Spleen (tissue), 11 donors: ENCODE results near the gene HDAC8. TPM values are rescaled to one million over a fixed set of nuclear protein-coding genes. Genes with fewer than 3 reads are reported as not detected.

ENCODE experiments used
- DNase-seq: peaks from one replicate; pipeline ENCODE4 v3.0.0-alpha.2; 2020
- H3K27ac ChIP-seq, 8 donors: fragments of 200-600 bp; sonication (generic) in 7 of 8; 1 replicate in 4 of 8; 2 replicates in 4 of 8; pipeline versions ENCODE4 v1.5.0 to v1.8.0; 2016 to 2021; ENCODE audit warnings: inconsistent platforms in 4 of 8, mild to moderate bottlenecking in 4 of 8, moderate library complexity in 1 of 8
- H3K27me3 ChIP-seq, 7 donors: fragments of 200-600 bp; sonication (generic) in 6 of 7; replicated peaks in 1 of 7; 1 replicate in 4 of 7; 2 replicates in 3 of 7; pipeline versions ENCODE4 v1.5.0 to v1.8.0; 2016 to 2021; ENCODE audit warnings: inconsistent platforms in 3 of 7, mild to moderate bottlenecking in 1 of 7
- H3K36me3 ChIP-seq, 6 donors: fragments of 200-600 bp; sonication (generic) in 5 of 6; 1 replicate in 4 of 6; 2 replicates in 2 of 6; pipeline versions ENCODE4 v1.5.0 to v1.8.0; 2016 to 2021; ENCODE audit warnings: inconsistent platforms in 2 of 6
- H3K4me1 ChIP-seq, 6 donors: fragments of 200-600 bp; sonication (generic) in 5 of 6; 1 replicate in 3 of 6; 2 replicates in 3 of 6; pipeline versions ENCODE4 v1.5.0 to v1.8.0; 2016 to 2021; ENCODE audit warnings: inconsistent platforms in 3 of 6
- H3K4me3 ChIP-seq, 8 donors: fragments of 200-600 bp; sonication (generic) in 7 of 8; 1 replicate in 4 of 8; 2 replicates in 4 of 8; pipeline versions ENCODE4 v1.5.0 to v1.8.0; 2016 to 2021; ENCODE audit warnings: inconsistent platforms in 4 of 8, mild to moderate bottlenecking in 4 of 8, moderate library complexity in 2 of 8
- H3K9me3 ChIP-seq, 8 donors: fragments of 200-600 bp; sonication (generic) in 7 of 8; 1 replicate in 4 of 8; 2 replicates in 4 of 8; pipeline versions ENCODE4 v1.5.0 to v1.8.0; 2016 to 2021; ENCODE audit warnings: inconsistent platforms in 4 of 8
- POLR2A ChIP-seq, 3 donors: fragments of 450-650 bp; IDR thresholded peaks; one replicate each; pipeline ENCODE4 v1.5.1; 2017; ENCODE audit warnings: antibody characterized with exemption in 3 of 3, mild to moderate bottlenecking in 1 of 3
- POLR2AphosphoS5 ChIP-seq, 3 donors: sonication (generic); formaldehyde crosslinking; IDR thresholded peaks; one replicate each; pipeline ENCODE4 v1.5.1; 2017; ENCODE audit warnings: antibody characterized with exemption in 3 of 3
- WGBS, 5 donors: extraction: QIAGEN DNeasy Blood & Tissue Kit in 3 of 5; methylation state at CpG; one replicate each; pipeline versions ENCODE4 v1.1.5 to v1.1.7; 2013 to 2018; 5-methylcytosine and 5-hydroxymethylcytosine counted together
- intact Hi-C: fragments of 100-400 bp; cut with DNase I; formaldehyde crosslinking; loops from one replicate; pipeline ENCODE4 v1.15.0; 2023; ENCODE audit warnings: low total_unique reads
- polyA plus RNA-seq, 3 donors: library from polyadenylated mRNA; stranded (reverse); fragments of 200-250 nt; gene quantifications; one replicate each; pipeline ENCODE4 v1.2.1, GENCODE V29; 2013
- total RNA-seq, 7 donors: library from RNA; depleted of rRNA in 3 of 7; stranded (reverse); fragments of >200 nt in 3 of 7; fragmentation: NEBNext Ultra II Directional in 4 of 7; extraction: Animal tissue kit (Norgen Biotek cat#: 25700) in 4 of 7; gene quantifications; one replicate each; pipeline versions ENCODE4 v1.1.0 to v1.2.1, GENCODE V29; 2016 to 2021
- TF ChIP-seq, protein P1 (sequence below), 11 experiments: fragments of 200-600 bp in 7 of 11; fragments of 450-650 bp in 4 of 11; sonication (generic) in 4 of 11; IDR thresholded peaks in 8 of 11; conservative IDR thresholded peaks in 3 of 11; 1 replicate in 7 of 11; 2 replicates in 4 of 11; pipeline versions ENCODE4 v1.4.0 to v1.8.0; 2016 to 2021; ENCODE audit warnings: antibody characterized with exemption in 11 of 11, inconsistent platforms in 4 of 11, mild to moderate bottlenecking in 1 of 11
- donor health status: healthy with polysubstance abuse.
- donor health status: DM: no; HTN: no; CAD: no; lungs with moderate emphysema.
- donor health status: DM: no; HTN: no; CAD: no.
- donor health status: Bipolar disorder and iron deficiency.
- donor health status: healthy.
- donor health status: DM: no; HTN: no; CAD: no.
- donor health status: DM: yes; HTN: yes; CAD: no.

Gene HDAC8
- total and polyA plus RNA-seq, 10 donors = 15.6 to 54.6 (median 33.5) TPM

- no peak overlapping the region for H3K27ac ChIP-seq
- no peaks in the 10 kb centered on the region for H3K9me3 ChIP-seq
- intact Hi-C loops = no loop called here
- TF ChIP-seq POLR2A (IDR thresholded peaks at IDR 0.05) (no peak), POLR2AphosphoS5 (IDR thresholded peaks at IDR 0.05) (no peak)
- TF ChIP-seq, protein P1, sequence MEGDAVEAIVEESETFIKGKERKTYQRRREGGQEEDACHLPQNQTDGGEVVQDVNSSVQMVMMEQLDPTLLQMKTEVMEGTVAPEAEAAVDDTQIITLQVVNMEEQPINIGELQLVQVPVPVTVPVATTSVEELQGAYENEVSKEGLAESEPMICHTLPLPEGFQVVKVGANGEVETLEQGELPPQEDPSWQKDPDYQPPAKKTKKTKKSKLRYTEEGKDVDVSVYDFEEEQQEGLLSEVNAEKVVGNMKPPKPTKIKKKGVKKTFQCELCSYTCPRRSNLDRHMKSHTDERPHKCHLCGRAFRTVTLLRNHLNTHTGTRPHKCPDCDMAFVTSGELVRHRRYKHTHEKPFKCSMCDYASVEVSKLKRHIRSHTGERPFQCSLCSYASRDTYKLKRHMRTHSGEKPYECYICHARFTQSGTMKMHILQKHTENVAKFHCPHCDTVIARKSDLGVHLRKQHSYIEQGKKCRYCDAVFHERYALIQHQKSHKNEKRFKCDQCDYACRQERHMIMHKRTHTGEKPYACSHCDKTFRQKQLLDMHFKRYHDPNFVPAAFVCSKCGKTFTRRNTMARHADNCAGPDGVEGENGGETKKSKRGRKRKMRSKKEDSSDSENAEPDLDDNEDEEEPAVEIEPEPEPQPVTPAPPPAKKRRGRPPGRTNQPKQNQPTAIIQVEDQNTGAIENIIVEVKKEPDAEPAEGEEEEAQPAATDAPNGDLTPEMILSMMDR (IDR thresholded peaks at IDR 0.05 in 8 of 11, conservative IDR thresholded peaks at IDR 0.05 in 3 of 11) = no peak
- H3K27me3 ChIP-seq = no peaks in the 10 kb centered on the region
- no peak for DNase-seq
- WGBS, 5 donors = 80 to 99% (median 94%) methylated on average over 6 of the region's 6 CpGs
- H3K4me3 ChIP-seq = no peak overlapping the region
- H3K4me1 ChIP-seq = no peaks in the 10 kb centered on the region
- H3K36me3 ChIP-seq = peaks cover 0 to 35% (median 0%) of the 10 kb centered on the region in 6 donors
These were observed 96.5 kb downstream of the HDAC8 start for GRCh38 chrX:72475952-72476668.

DNA sequence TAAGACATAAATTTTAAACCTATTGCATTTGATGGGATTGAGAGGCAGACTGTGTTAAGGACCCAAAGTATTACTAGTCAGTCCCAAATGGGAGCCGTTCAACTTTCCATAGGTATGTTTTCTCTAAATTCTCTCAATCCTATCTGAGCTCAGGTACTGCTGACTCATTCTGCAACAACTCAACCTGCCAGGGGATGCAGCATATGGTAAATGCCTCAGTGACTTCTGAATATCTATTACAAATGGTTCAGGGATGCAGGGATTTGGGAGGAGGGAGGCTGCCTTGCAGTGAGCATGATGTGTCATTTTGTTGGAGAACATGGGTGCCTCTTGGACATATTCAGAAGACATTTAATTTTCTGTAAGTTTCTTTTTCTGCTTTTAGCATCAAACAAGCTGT, 97.3 kb downstream of the HDAC8 start:
- intact Hi-C loops = no loop called here
- Histone ChIP-seq H3K4me1 (no peaks in the 10 kb centered on the region), H3K4me3 (no peak overlapping the region), H3K9me3 (no peaks in the 10 kb centered on the region), H3K27me3 (no peaks in the 10 kb centered on the region), H3K36me3 (peaks cover 0 to 32% (median 0%) of the 10 kb centered on the region in 6 donors), H3K27ac (no peak overlapping the region)
- DNase-seq = no peak
- 81 to 100% (median 93%) methylated on average over 1 of the region's 1 CpG for WGBS, 5 donors
- no peak for TF ChIP-seq POLR2A (IDR thresholded peaks at IDR 0.05)
- TF ChIP-seq, protein P1 (IDR thresholded peaks at IDR 0.05 in 8 of 11, conservative IDR thresholded peaks at IDR 0.05 in 3 of 11) = no peak
- no peak for TF ChIP-seq POLR2AphosphoS5 (IDR thresholded peaks at IDR 0.05)

DNA sequence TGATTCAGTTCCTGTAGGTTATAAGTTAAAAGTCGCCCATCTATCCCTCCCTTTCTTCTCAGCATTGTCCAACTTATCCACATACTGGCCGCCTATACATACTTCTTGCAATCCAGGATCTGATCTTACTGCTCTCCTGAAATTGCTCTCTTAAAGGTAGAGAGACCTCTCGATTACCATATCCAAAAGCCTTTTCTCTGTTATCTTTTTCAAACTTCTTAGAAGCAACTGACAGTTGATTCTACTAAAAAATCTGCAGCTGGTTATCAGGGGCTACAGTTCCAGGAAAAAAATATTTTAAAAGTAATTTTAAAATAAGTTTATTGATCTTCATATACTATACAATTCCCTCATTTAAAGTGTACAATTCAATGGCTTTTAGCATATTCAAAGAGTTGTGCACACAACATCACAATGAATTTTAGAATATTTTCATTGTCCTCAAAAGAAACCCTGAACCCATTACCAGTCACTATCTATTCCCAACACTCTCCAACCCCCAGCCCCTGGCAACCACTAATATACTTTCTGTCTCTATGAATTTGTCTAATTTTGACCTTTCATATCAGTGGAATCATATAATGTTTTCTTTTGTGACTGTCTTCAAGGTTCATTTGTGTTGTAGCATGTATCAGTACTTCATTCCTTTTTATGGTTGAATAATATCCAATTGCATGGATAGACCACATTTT, 102.0 kb downstream of the HDAC8 start:
- no peaks in the 10 kb centered on the region for H3K9me3 ChIP-seq

More for the DNA sequence above, 102.0 kb downstream of the HDAC8 start:
- intact Hi-C loops = no loop called here
- Histone ChIP-seq H3K4me1 (no peaks in the 10 kb centered on the region), H3K36me3 (peaks cover 0 to 15% (median 0%) of the 10 kb centered on the region in 6 donors), H3K4me3 (no peak overlapping the region), H3K27ac (no peak overlapping the region), H3K27me3 (no peaks in the 10 kb centered on the region)
- no peak for DNase-seq
- no peak for TF ChIP-seq POLR2A (IDR thresholded peaks at IDR 0.05)
- TF ChIP-seq, protein P1 (IDR thresholded peaks at IDR 0.05 in 8 of 11, conservative IDR thresholded peaks at IDR 0.05 in 3 of 11) = no peak
- TF ChIP-seq POLR2AphosphoS5 (IDR thresholded peaks at IDR 0.05) = no peak
- WGBS, 5 donors = 57 to 93% (median 88%) methylated on average over 3 of the region's 3 CpGs
